22Rv1 (cell line): Measurements from ENCODE around the gene DSCAML1.

Experiments
- ZFX ChIP-seq: fragments of 450-650 bp; IDR thresholded peaks from 2 replicates; pipeline ENCODE4 v1.6.1; 2017; ENCODE audit warnings: antibody characterized with exemption, borderline replicate concordance
- TF ChIP-seq, protein P1 (sequence below): fragments of 450-650 bp; IDR thresholded peaks from 2 replicates; pipeline ENCODE4 v1.5.1; 2017; ENCODE audit warnings: mild to moderate bottlenecking

DNA sequence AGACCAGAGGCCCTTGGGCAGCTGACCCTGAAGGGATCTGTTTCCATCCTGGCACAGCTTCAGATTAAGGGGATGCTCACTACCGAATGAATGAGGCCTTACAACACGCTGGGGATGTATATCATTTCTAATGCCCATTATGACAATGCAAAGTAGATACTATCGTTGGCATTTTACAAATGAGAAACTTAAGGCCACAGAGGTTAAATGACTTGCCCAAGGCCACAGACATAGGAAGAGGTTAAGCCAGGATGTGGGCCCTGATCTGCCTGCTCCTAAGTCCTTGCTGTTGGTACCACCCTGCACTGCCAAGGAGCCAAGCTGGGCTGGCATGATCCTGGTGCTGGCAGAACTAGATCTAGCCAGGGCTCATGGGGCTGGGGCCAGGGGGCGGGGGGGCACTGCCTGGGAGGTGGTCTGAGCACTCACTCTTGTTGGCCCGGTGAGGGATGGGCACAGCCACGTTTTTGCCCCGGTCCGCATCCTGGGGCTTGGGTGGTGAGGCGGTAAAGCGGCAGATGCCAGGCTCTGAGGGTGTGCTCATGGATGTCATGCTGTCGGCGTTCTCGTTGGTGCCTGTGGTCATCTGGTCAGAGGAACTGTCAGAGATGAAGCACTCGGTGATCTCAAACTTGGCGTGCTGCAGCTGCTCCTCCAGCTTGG is 366.6 kb downstream of the DSCAML1 start:
- TF ChIP-seq, protein P1, sequence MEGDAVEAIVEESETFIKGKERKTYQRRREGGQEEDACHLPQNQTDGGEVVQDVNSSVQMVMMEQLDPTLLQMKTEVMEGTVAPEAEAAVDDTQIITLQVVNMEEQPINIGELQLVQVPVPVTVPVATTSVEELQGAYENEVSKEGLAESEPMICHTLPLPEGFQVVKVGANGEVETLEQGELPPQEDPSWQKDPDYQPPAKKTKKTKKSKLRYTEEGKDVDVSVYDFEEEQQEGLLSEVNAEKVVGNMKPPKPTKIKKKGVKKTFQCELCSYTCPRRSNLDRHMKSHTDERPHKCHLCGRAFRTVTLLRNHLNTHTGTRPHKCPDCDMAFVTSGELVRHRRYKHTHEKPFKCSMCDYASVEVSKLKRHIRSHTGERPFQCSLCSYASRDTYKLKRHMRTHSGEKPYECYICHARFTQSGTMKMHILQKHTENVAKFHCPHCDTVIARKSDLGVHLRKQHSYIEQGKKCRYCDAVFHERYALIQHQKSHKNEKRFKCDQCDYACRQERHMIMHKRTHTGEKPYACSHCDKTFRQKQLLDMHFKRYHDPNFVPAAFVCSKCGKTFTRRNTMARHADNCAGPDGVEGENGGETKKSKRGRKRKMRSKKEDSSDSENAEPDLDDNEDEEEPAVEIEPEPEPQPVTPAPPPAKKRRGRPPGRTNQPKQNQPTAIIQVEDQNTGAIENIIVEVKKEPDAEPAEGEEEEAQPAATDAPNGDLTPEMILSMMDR: no peak
- TF ChIP-seq ZFX: no peak
